Immature natural killer cell (primary cell): Measurements from ENCODE around the gene SCD. TPM values are rescaled to one million over a fixed set of nuclear protein-coding genes. Genes with fewer than 3 reads are reported as not detected.

Experiments
- polyA plus RNA-seq, 3 donors: library from polyadenylated mRNA; unstranded; fragments of 300-500 nt; fragmentation: Illumina TruSeq; gene quantifications; one replicate each; pipeline ENCODE4 v1.2.3, GENCODE V29; 2021

Gene SCD
- polyA plus RNA-seq, 3 donors from 2014 or later = 3.8 to 5.5 (median 4.5) TPM

Other genes with a start within 250 kb of the SCD start
- 10 to 100 TPM in 1 of 3 donors, 1 to 10 TPM in 2; 3.8 to 11.0 (median 9.6) TPM for gene ERLIN1, start 161.2 kb upstream of the SCD start, polyA plus RNA-seq
- gene CHUK, start 117.6 kb upstream of the SCD start, polyA plus RNA-seq = 10 to 100 TPM in 2 of 3 donors, 1 to 10 TPM in 1; 8.0 to 19.0 (median 15.0) TPM
- gene CWF19L1, start 79.6 kb upstream of the SCD start, polyA plus RNA-seq = 10 to 100 TPM; 18.4 to 38.4 (median 32.5) TPM
- 10 to 100 TPM; 67.3 to 79.8 (median 79.8) TPM for gene BLOC1S2, start 60.6 kb upstream of the SCD start, polyA plus RNA-seq
- not detected for gene PKD2L1, start 17.0 kb upstream of the SCD start, polyA plus RNA-seq
- gene WNT8B, start 115.8 kb downstream of the SCD start, polyA plus RNA-seq = not detected
- under 1 TPM in 2 of 3 donors, not detected in 1; 0.18 to 0.57 TPM for gene SEC31B, start 172.6 kb downstream of the SCD start, polyA plus RNA-seq
- gene NDUFB8, start 182.6 kb downstream of the SCD start, polyA plus RNA-seq = 100 to 1,000 TPM; 419 to 713 (median 668) TPM
- 10 to 100 TPM; 26.0 to 41.2 (median 33.3) TPM for gene HIF1AN, start 188.7 kb downstream of the SCD start, polyA plus RNA-seq